ENCODE data around the gene MAN1C1. TPM values are rescaled to one million over a fixed set of nuclear protein-coding genes. Genes with fewer than 3 reads are reported as not detected.
"Not testable (repeated sequence)": the region's sequence is repeated elsewhere in the genome, so short reads cannot be mapped to it uniquely, and the experiment has no call there.

Gene MAN1C1
- total RNA-seq, 1 donor from 2014 or later, result 5.0 TPM

GRCh38 chr1:25593861-25594260, 22.7 kb upstream of the MAN1C1 start:
- DNase-seq (ENCODE audit: low spot score), result no peak
- no peaks in the 10 kb centered on the region for H3K4me1 Mint-ChIP-seq (ENCODE audit: low read depth)
- H3K27me3 Mint-ChIP-seq (ENCODE audit: low read depth), result peaks cover 28% of the 10 kb centered on the region
- no peak overlapping the region for H3K27ac Mint-ChIP-seq
- no peak overlapping the region for H3K4me3 Mint-ChIP-seq (ENCODE audit: low read depth)
- no peaks in the 10 kb centered on the region for H3K36me3 Mint-ChIP-seq (ENCODE audit: low read depth)
- H3K9me3 Mint-ChIP-seq, result peaks cover 3% of the 10 kb centered on the region
- intact Hi-C loops (cut with micrococcal nuclease), result no loop called here

GRCh38 chr1:25594971-25595370, 21.6 kb upstream of the MAN1C1 start:
- Mint-ChIP-seq H3K36me3 (ENCODE audit: low read depth) (no peaks in the 10 kb centered on the region), H3K9me3 (peaks cover 6% of the 10 kb centered on the region), H3K4me3 (ENCODE audit: low read depth) (no peak overlapping the region), H3K4me1 (ENCODE audit: low read depth) (no peaks in the 10 kb centered on the region), H3K27ac (no peak overlapping the region), H3K27me3 (ENCODE audit: low read depth) (peaks cover 30% of the 10 kb centered on the region)
- DNase-seq (ENCODE audit: low spot score), result no peak
- intact Hi-C loops (cut with micrococcal nuclease), result no loop called here

- H3K27me3 Mint-ChIP-seq (ENCODE audit: low read depth), result peaks cover 32% of the 10 kb centered on the region
- H3K4me1 Mint-ChIP-seq (ENCODE audit: low read depth); H3K36me3 Mint-ChIP-seq (ENCODE audit: low read depth); H3K4me3 Mint-ChIP-seq (ENCODE audit: low read depth); DNase-seq (ENCODE audit: low spot score); H3K9me3 Mint-ChIP-seq; H3K27ac Mint-ChIP-seq; intact Hi-C loops (cut with micrococcal nuclease): not testable (repeated sequence)
These were observed 19.9 kb upstream of the MAN1C1 start for GRCh38 chr1:25596641-25597040.

DNA sequence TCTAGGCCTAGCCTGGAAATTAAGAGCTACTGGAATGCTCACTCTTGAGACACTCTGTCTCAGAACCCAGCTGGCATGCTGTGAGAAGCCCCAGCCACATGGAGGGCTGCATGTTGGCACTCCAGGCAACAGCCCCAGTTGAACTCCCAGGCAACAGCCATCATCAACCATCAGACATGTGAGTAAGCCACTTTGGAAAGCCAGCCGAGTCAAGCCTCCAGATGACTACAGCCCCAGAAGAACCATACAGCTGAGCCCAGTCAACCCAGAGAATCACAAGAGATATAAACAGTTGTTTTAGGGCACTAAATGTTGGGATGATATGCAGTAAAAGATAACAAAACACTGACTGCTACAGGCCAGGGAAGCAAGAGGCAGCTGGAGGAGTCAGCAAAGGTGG, 17.7 kb upstream of the MAN1C1 start:
- H3K27ac Mint-ChIP-seq, result no peak overlapping the region
- no peak for DNase-seq (ENCODE audit: low spot score)
- H3K4me3 Mint-ChIP-seq (ENCODE audit: low read depth), result no peak overlapping the region
- H3K4me1 Mint-ChIP-seq (ENCODE audit: low read depth), result no peaks in the 10 kb centered on the region
- intact Hi-C loops (cut with micrococcal nuclease), result no loop called here
- peaks cover 34% of the 10 kb centered on the region for H3K27me3 Mint-ChIP-seq (ENCODE audit: low read depth)
- peaks cover 6% of the 10 kb centered on the region for H3K9me3 Mint-ChIP-seq
- no peaks in the 10 kb centered on the region for H3K36me3 Mint-ChIP-seq (ENCODE audit: low read depth)

DNA sequence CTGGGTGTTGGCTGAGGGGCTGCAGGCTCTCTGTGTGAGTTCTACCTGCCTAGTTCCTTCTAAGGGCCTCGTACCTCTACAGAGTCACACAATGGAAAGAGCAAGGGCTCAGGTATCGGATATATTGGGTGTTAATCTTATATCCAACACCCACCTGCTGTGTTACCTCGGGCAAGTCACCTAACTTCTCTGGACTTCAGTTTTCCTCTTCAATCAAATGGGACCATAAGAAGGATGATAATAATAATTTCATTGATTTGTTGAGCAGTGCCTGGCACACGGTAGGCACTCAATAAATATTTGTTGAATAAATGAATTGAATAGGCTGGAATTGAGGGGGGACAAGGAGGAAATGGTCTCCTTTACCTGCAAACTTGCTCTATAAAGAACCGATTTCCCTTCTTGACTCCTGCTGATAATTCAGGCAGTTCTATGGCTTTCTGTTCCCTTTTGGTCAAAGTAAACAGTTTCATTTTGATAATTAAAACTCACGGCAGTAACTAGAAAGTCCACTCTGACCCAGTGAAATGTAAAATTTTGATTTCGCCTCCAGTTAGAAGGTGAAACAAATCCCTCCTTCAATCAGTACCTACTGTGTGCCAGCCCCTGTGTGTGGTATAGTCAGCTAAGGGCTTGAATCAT, 16.5 kb upstream of the MAN1C1 start:
- intact Hi-C loops (cut with micrococcal nuclease), result no loop called here
- Mint-ChIP-seq H3K27ac (no peak overlapping the region), H3K9me3 (peaks cover 6% of the 10 kb centered on the region), H3K4me3 (ENCODE audit: low read depth) (no peak overlapping the region), H3K36me3 (ENCODE audit: low read depth) (no peaks in the 10 kb centered on the region), H3K27me3 (ENCODE audit: low read depth) (peaks cover 34% of the 10 kb centered on the region), H3K4me1 (ENCODE audit: low read depth) (no peaks in the 10 kb centered on the region)
- DNase-seq (ENCODE audit: low spot score), result no peak

- H3K27ac Mint-ChIP-seq; H3K4me1 Mint-ChIP-seq (ENCODE audit: low read depth); H3K4me3 Mint-ChIP-seq (ENCODE audit: low read depth); H3K9me3 Mint-ChIP-seq; intact Hi-C loops (cut with micrococcal nuclease); H3K36me3 Mint-ChIP-seq (ENCODE audit: low read depth); DNase-seq (ENCODE audit: low spot score): not testable (repeated sequence)
- peaks cover 40% of the 10 kb centered on the region for H3K27me3 Mint-ChIP-seq (ENCODE audit: low read depth)
These were observed 15.5 kb upstream of the MAN1C1 start for GRCh38 chr1:25600971-25601699.

GRCh38 chr1:25603779-25604538, 12.6 kb upstream of the MAN1C1 start:
- H3K27me3 Mint-ChIP-seq (ENCODE audit: low read depth), result peaks cover 45% of the 10 kb centered on the region
- intact Hi-C loops (cut with micrococcal nuclease); H3K4me3 Mint-ChIP-seq (ENCODE audit: low read depth); DNase-seq (ENCODE audit: low spot score); H3K27ac Mint-ChIP-seq; H3K4me1 Mint-ChIP-seq (ENCODE audit: low read depth); H3K9me3 Mint-ChIP-seq; H3K36me3 Mint-ChIP-seq (ENCODE audit: low read depth): not testable (repeated sequence)

DNA sequence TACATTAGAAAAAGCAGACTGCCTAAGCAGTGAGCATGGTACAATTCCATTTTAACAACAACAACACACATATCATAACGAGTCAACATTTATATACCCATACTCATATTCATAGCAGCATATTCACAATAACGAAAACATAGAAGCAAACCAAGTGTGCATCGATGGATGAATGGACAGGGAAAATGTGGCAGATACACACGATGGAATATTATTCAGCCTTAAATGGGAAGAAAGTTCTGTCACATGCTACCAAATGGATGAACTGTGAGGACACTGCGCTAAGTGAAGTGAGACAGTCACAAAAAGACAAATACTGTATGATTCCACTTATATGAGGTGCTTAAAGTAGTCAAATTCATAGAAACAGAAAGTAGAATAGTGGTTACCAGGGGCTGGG, 9.5 kb upstream of the MAN1C1 start:
- intact Hi-C loops (cut with micrococcal nuclease), result loop anchor here (5.0 kb wide), 1 partner anchor 35 kb away; no protein-coding TSS in a partner anchor
- Mint-ChIP-seq H3K9me3 (no peaks in the 10 kb centered on the region), H3K4me3 (ENCODE audit: low read depth) (no peak overlapping the region), H3K27ac (no peak overlapping the region), H3K4me1 (ENCODE audit: low read depth) (no peaks in the 10 kb centered on the region), H3K36me3 (ENCODE audit: low read depth) (no peaks in the 10 kb centered on the region), H3K27me3 (ENCODE audit: low read depth) (peaks cover 56% of the 10 kb centered on the region)
- DNase-seq (ENCODE audit: low spot score), result no peak

DNA sequence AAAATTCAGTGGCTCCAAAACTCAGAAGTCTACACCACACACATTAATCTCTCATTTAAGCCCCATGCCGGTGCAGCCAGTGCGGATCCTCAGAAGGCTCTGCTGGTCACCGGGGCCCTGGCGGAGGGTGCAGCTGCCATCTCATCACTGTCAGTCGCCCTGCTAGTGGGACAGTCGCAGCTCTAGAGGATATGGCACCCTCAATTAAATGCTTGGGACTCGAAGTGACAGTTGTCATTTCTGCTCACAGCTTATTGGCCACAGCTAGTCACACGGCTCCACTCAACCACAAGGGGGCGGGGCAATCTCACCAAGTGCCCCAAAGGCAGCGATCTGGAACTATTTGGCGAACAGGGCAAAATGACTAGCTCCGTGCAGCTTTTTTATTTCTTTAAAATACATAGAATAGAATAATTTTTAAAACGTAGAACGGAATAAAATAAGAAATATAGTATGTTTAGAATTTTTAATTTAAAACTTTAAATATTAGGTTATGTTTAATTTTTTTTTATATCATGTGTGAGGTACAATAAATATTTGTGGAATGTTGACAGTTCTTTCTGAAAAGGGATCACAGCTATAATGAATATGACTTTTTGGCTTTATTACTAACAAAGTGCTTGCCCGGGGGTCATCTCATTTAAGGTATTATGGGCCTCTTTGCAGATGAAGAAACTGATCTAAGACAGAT, 8.0 kb upstream of the MAN1C1 start:
- no peaks in the 10 kb centered on the region for H3K4me1 Mint-ChIP-seq (ENCODE audit: low read depth)
- H3K27ac Mint-ChIP-seq, result no peak overlapping the region
- DNase-seq (ENCODE audit: low spot score), result peak; percentile 80
- peaks cover 69% of the 10 kb centered on the region for H3K27me3 Mint-ChIP-seq (ENCODE audit: low read depth)
- no peaks in the 10 kb centered on the region for H3K36me3 Mint-ChIP-seq (ENCODE audit: low read depth)
- no peaks in the 10 kb centered on the region for H3K9me3 Mint-ChIP-seq
- intact Hi-C loops (cut with micrococcal nuclease), result loop anchor here (5.0 kb wide), 1 partner anchor 34 kb away; no protein-coding TSS in a partner anchor
- H3K4me3 Mint-ChIP-seq (ENCODE audit: low read depth), result no peak overlapping the region

DNA sequence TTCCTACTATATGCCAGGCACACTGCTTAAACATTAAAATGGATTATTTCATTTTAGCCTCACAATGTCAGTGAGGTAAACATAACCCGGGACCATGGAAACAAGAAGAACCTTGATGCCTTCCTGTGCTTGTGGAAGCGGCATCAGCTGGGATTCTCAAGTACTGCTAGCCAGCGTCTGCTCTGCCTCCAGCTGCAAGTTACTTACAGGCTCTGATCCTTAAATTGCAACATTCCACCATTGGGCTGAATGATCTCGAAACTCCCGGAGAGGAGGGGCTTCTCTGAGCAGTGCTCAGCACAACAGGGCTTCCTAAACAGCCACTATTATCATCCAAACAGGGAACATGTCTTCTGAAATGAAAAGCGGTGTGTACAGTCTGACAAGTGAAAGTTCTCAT, 6.7 kb upstream of the MAN1C1 start:
- DNase-seq (ENCODE audit: low spot score), result no peak
- Mint-ChIP-seq H3K27me3 (ENCODE audit: low read depth) (peaks cover 76% of the 10 kb centered on the region), H3K4me3 (ENCODE audit: low read depth) (no peak overlapping the region), H3K9me3 (no peaks in the 10 kb centered on the region), H3K4me1 (ENCODE audit: low read depth) (peaks cover 6% of the 10 kb centered on the region), H3K27ac (no peak overlapping the region), H3K36me3 (ENCODE audit: low read depth) (no peaks in the 10 kb centered on the region)
- intact Hi-C loops (cut with micrococcal nuclease), result loop anchor here (2.0 to 5.0 kb wide), 2 partner anchors 32 to 187 kb away; no protein-coding TSS in a partner anchor

DNA sequence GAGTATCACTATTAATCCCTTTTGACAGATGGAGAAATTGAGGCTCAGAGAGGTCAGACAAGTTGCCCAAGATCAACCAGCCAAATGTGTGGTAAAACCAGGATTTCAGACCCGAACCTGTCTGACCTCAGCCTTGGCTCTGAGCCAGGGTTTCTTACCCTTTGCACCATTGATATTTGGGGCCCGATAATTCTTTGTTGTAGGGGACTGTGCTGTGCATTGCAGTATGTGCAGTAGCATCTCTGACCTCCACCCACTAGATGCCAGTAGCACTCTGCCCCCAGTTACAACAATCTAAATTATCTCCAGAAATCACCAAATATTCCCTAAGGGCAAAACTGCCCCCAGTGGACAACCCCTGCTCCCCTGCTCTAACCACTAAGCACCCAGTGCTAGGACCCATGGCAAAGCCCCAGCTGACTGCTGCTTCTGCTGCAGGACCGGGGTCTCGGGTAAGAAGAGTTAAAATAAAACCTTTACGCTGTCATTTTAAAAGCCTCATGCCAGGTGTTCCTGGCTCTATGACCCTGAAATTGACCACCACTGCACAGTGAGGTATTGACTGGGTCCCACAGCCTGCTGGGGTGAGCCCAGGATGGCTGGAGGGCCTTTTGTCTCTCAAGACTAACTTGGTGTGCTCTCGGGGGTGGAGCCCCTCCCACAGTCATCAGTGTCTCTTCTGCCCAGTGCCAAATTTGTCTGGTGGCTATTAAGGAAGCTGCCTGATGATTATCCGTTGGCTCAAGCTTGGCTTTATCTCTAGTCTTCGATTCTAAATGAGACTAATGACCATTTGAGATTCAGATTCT, 5.6 kb upstream of the MAN1C1 start:
- Mint-ChIP-seq H3K9me3 (no peaks in the 10 kb centered on the region), H3K27ac (no peak overlapping the region), H3K4me1 (ENCODE audit: low read depth) (peaks cover 16% of the 10 kb centered on the region), H3K36me3 (ENCODE audit: low read depth) (no peaks in the 10 kb centered on the region), H3K27me3 (ENCODE audit: low read depth) (peaks cover 74% of the 10 kb centered on the region), H3K4me3 (ENCODE audit: low read depth) (no peak overlapping the region)
- intact Hi-C loops (cut with micrococcal nuclease), result loop anchor here (2.0 kb wide), 1 partner anchor 186 kb away; no protein-coding TSS in a partner anchor
- no peak for DNase-seq (ENCODE audit: low spot score)

GRCh38 chr1:25611843-25612242, 4.7 kb upstream of the MAN1C1 start:
- Mint-ChIP-seq H3K27ac (no peak overlapping the region), H3K4me3 (ENCODE audit: low read depth) (no peak overlapping the region), H3K4me1 (ENCODE audit: low read depth) (peaks cover 16% of the 10 kb centered on the region), H3K27me3 (ENCODE audit: low read depth) (peaks cover 66% of the 10 kb centered on the region), H3K36me3 (ENCODE audit: low read depth) (no peaks in the 10 kb centered on the region), H3K9me3 (no peaks in the 10 kb centered on the region)
- intact Hi-C loops (cut with micrococcal nuclease), result loop anchor here (2.0 kb wide), 1 partner anchor 185 kb away; no protein-coding TSS in a partner anchor
- DNase-seq (ENCODE audit: low spot score), result no peak
